HepG2 (cell line): Measurements from ENCODE around the gene CCSER2. TPM values are rescaled to one million over a fixed set of nuclear protein-coding genes. Genes with fewer than 3 reads are reported as not detected.

Experiments
- BRCA1 ChIP-seq: sonication (generic); formaldehyde crosslinking; IDR thresholded peaks from 2 replicates; pipeline ENCODE4 v1.4.0; 2020; ENCODE audit warnings: missing genetic modification reagents
- CEBPZ ChIP-seq: IDR thresholded peaks from 2 replicates; pipeline ENCODE4 v1.6.1; 2012; ENCODE audit warnings: low read length, improper control_type of control experiment
- ELF1 ChIP-seq: sonication (generic); formaldehyde crosslinking; IDR thresholded peaks from 2 replicates; pipeline ENCODE4 v1.4.0; 2020; ENCODE audit warnings: missing genetic modification reagents
- ELF3 ChIP-seq: IDR thresholded peaks from 2 replicates; pipeline ENCODE4 v1.6.1; 2016; ENCODE audit warnings: missing genetic modification reagents, missing compliant biosample characterization
- HCFC1 ChIP-seq: fragments of 150-350 bp; IDR thresholded peaks from 2 replicates; pipeline ENCODE4 v1.6.1; 2014; ENCODE audit warnings: low read depth, low read length
- HDAC1 ChIP-seq: sonication (generic); formaldehyde crosslinking; IDR thresholded peaks from 2 replicates; pipeline ENCODE4 v1.5.1; 2020; ENCODE audit warnings: mild to moderate bottlenecking, missing genetic modification reagents
- IRX3 ChIP-seq: sonication (generic); formaldehyde crosslinking; IDR thresholded peaks from 2 replicates; pipeline ENCODE4 v1.8.1; 2023; ENCODE audit warnings: mild to moderate bottlenecking, low read depth, missing genetic modification reagents, borderline replicate concordance
- KAT2B ChIP-seq: fragments of 150-350 bp; IDR thresholded peaks from 2 replicates; pipeline ENCODE4 v1.6.1; 2014; ENCODE audit warnings: low read depth, low read length, borderline replicate concordance
- MYC ChIP-seq: sonication (generic); formaldehyde crosslinking; IDR thresholded peaks from 2 replicates; pipeline ENCODE4 v1.9.0; 2021; ENCODE audit warnings: missing genetic modification reagents, borderline replicate concordance
- RCOR2 ChIP-seq: IDR thresholded peaks from 2 replicates; pipeline ENCODE4 v1.6.1; 2016; ENCODE audit warnings: missing biosample characterization, missing genetic modification reagents
- SIN3A ChIP-seq: IDR thresholded peaks from 2 replicates; pipeline ENCODE4 v1.6.1; 2011; ENCODE audit warnings: low read depth, mild to moderate bottlenecking, control low read depth, low read length, borderline replicate concordance
- SRY ChIP-seq: sonication (generic); formaldehyde crosslinking; IDR thresholded peaks from 2 replicates; pipeline ENCODE4 v1.8.0; 2022; ENCODE audit warnings: mild to moderate bottlenecking, missing genetic modification reagents
- ZFY ChIP-seq: sonication (generic); formaldehyde crosslinking; IDR thresholded peaks from 2 replicates; pipeline ENCODE4 v1.4.0; 2020; ENCODE audit warnings: missing genetic modification reagents
- ZNF274 ChIP-seq: sonication (generic); formaldehyde crosslinking; IDR thresholded peaks from 2 replicates; pipeline ENCODE4 v1.5.1; 2020; ENCODE audit warnings: mild to moderate bottlenecking, missing genetic modification reagents
- ZNF276 ChIP-seq: sonication (generic); formaldehyde crosslinking; IDR thresholded peaks from 2 replicates; pipeline ENCODE4 v1.4.0; 2020; ENCODE audit warnings: mild to moderate bottlenecking, low read depth, missing genetic modification reagents
- ZNF292 ChIP-seq: sonication (generic); formaldehyde crosslinking; IDR thresholded peaks from 2 replicates; pipeline ENCODE4 v1.8.1; 2022; ENCODE audit warnings: mild to moderate bottlenecking, low read depth, missing genetic modification reagents, borderline replicate concordance
- ZNF3 ChIP-seq: IDR thresholded peaks from 2 replicates; pipeline ENCODE4 v1.7.0; 2017; ENCODE audit warnings: inconsistent platforms
- ZNF362 ChIP-seq: sonication (generic); formaldehyde crosslinking; IDR thresholded peaks from 2 replicates; pipeline ENCODE4 v1.4.0; 2020; ENCODE audit warnings: missing genetic modification reagents, mild to moderate bottlenecking, borderline replicate concordance
- ZNF510 ChIP-seq: sonication (generic); formaldehyde crosslinking; IDR thresholded peaks from 2 replicates; pipeline ENCODE4 v1.4.0; 2020; ENCODE audit warnings: low read depth, mild to moderate bottlenecking, missing genetic modification reagents
- ZNF563 ChIP-seq: sonication (generic); formaldehyde crosslinking; IDR thresholded peaks from 2 replicates; pipeline ENCODE4 v1.8.0; 2022; ENCODE audit warnings: mild to moderate bottlenecking, moderate library complexity, missing genetic modification reagents
- ZNF576 ChIP-seq: sonication (generic); formaldehyde crosslinking; IDR thresholded peaks from 2 replicates; pipeline ENCODE4 v1.4.0; 2020; ENCODE audit warnings: mild to moderate bottlenecking, missing genetic modification reagents
- ZNF589 ChIP-seq: sonication (generic); formaldehyde crosslinking; conservative IDR thresholded peaks from 2 replicates; pipeline ENCODE4 v1.8.0; 2022; ENCODE audit warnings: mild to moderate bottlenecking, moderate library complexity, missing genetic modification reagents
- ZNF703 ChIP-seq: sonication (generic); formaldehyde crosslinking; IDR thresholded peaks from 2 replicates; pipeline ENCODE4 v1.5.1; 2020; ENCODE audit warnings: missing genetic modification reagents, mild to moderate bottlenecking, moderate library complexity, borderline replicate concordance
- polyA plus RNA-seq, 8 experiments: library from polyadenylated mRNA; depleted of rRNA in 3 of 8; stranded (reverse) in 7 of 8; unstranded in 1 of 8; fragments of >200 nt; fragmentation: Illumina TruSeq in 4 of 8; extraction: Trizol in 4 of 8; gene quantifications; 2 replicates each; pipeline versions ENCODE4 v1.2.1 to v1.2.3, GENCODE V29; 2011 to 2016; ENCODE audit warnings: low read depth in 4 of 8, missing spikeins in 1 of 8, mixed read lengths in 1 of 8; ENCODE audit not compliant: insufficient read depth in 1 of 8
- total RNA-seq, 5 experiments: library from RNA; depleted of rRNA; stranded (reverse); fragments of >200 nt; fragmentation: Illumina TruSeq; extraction: Trizol; gene quantifications; 2 replicates each; pipeline ENCODE4 v1.2.3, GENCODE V29; 2016; ENCODE audit warnings: low read depth in 1 of 5

Gene CCSER2
- total and polyA plus RNA-seq, 2 of the 13 experiments (the other 11 are each of a cell fraction or from before 2014, with no cell fraction given) = 13.3 to 17.2 TPM

GRCh38 chr10:84540617-84541288 is 212.4 kb downstream of the CCSER2 start (continued):
- 0 out of 2 replicates have a peak, but pooled peaks have one; percentile 40 for TF ChIP-seq SIN3A
- no peak for TF ChIP-seq ELF3 (CRISPR knock-in tag)
- TF ChIP-seq ZNF276 (CRISPR knock-in tag) = no peak
- no peak for TF ChIP-seq ZNF703
- TF ChIP-seq SRY = no peak
- no peak for TF ChIP-seq ZNF510 (CRISPR knock-in tag)
- TF ChIP-seq ZFY (CRISPR knock-in tag) = peak; percentile 67
- no peak for TF ChIP-seq ZNF362 (CRISPR knock-in tag)
- TF ChIP-seq ZNF576 = no peak
- TF ChIP-seq HCFC1 = no peak
- no peak for TF ChIP-seq CEBPZ
- TF ChIP-seq ZNF274 = peak; percentile 71; the same call in 1 of the 2 replicates
- TF ChIP-seq ZNF563 (CRISPR knock-in tag) = no peak
- no peak for TF ChIP-seq ZNF589
- TF ChIP-seq ELF1 (CRISPR knock-in tag) = peak; percentile 34; the same call in 1 of the 2 replicates
- no peak for TF ChIP-seq ZNF3 (CRISPR knock-in tag)
- TF ChIP-seq HDAC1 (CRISPR knock-in tag) = peak; percentile 36; the same call in 1 of the 2 replicates
- TF ChIP-seq ZNF292 = 0 out of 2 replicates have a peak, but pooled peaks have one; percentile 11
- peak; percentile 38; the same call in 1 of the 2 replicates for TF ChIP-seq MYC (CRISPR knock-in tag)
- TF ChIP-seq RCOR2 = no peak
- no peak for TF ChIP-seq BRCA1
- TF ChIP-seq IRX3 (CRISPR knock-in tag) = no peak; the same call in 1 of the 2 replicates
- no peak for TF ChIP-seq KAT2B
